ENCODE data around the gene CPPED1.

CPPED1 gene

GRCh38 chr16:12803203-12804093, at the start of gene CPPED1:
CPPED1 (minus strand) TSS chr16:12803887; CDS start chr16:12803776, 111 bp downstream.
- Histone ChIP-seq H3K9me3 (ENCODE audit: control insufficient read depth, insufficient read depth, low read length) (no peaks in the 10 kb centered on the region), H3K4me1 (ENCODE audit: control insufficient read depth, insufficient read depth, low read length) (no peaks in the 10 kb centered on the region), H3K27me3 (ENCODE audit: control insufficient read depth, insufficient read depth, low read length) (no peaks in the 10 kb centered on the region), H3K36me3 (ENCODE audit: control insufficient read depth, insufficient read depth, low read length) (no peaks in the 10 kb centered on the region), H3K4me3 (ENCODE audit: low read length) (peak within 1 kb of the TSS; percentile 91; the same call in 1 of the 2 replicates), H3K27ac (ENCODE audit: low read length) (no peak within 1 kb of the TSS)
- WGBS (ENCODE audit: insufficient coverage, insufficient read length), result no CpG with 5 or more reads among the region's 56 CpGs
- peak; percentile 63 for DNase-seq (ENCODE audit: low read depth, low spot score)

DNA sequence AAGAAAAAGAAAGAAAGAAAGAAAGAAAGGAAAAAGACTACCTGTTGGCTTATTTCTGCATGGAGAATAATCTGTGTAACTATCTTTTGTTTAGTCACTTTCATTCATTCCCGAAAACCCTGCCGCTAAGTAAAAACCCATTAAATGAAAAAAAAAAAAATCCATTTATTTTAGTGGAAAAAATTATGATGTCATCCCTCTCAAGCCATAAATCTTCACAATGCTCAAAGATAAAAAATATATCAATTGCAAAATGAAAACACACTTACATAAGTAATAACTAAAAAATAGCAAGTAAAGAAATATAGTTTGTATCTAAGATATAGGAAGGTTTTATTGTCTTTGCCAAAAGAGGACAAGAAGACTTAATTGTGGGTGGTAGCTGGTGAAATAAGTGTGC, 46.5 kb upstream of the CPPED1 start:
- DNase-seq (ENCODE audit: low read depth, low spot score), result no peak
- Histone ChIP-seq H3K27ac (ENCODE audit: low read length) (no peak overlapping the region), H3K4me3 (ENCODE audit: low read length) (no peak overlapping the region), H3K36me3 (ENCODE audit: control insufficient read depth, insufficient read depth, low read length) (no peaks in the 10 kb centered on the region), H3K27me3 (ENCODE audit: control insufficient read depth, insufficient read depth, low read length) (no peaks in the 10 kb centered on the region), H3K9me3 (ENCODE audit: control insufficient read depth, insufficient read depth, low read length) (no peaks in the 10 kb centered on the region), H3K4me1 (ENCODE audit: control insufficient read depth, insufficient read depth, low read length) (no peaks in the 10 kb centered on the region)
- no CpG with 5 or more reads among the region's 2 CpGs for WGBS (ENCODE audit: insufficient coverage, insufficient read length)

DNA sequence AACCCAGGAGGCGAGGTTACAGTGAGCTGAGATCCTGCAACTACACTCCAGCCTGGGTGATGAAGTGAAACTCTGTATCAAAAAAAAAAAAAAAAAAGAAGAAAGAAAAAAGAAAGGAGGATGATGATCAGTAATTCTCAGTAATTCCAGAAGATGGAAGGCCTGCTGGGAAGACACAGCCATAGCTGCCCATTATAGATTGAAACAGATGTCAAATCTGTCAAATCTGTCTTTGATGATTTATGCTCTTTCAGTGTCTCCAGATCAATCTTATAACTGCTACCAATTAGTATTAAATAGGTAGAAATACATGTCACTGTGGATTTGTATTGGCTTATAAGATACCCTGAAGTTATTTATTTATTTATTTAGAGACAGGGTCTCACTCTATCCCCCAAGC, 42.9 kb upstream of the CPPED1 start:
- Histone ChIP-seq H3K27me3 (ENCODE audit: control insufficient read depth, insufficient read depth, low read length) (no peaks in the 10 kb centered on the region), H3K27ac (ENCODE audit: low read length) (no peak overlapping the region), H3K36me3 (ENCODE audit: control insufficient read depth, insufficient read depth, low read length) (no peaks in the 10 kb centered on the region), H3K9me3 (ENCODE audit: control insufficient read depth, insufficient read depth, low read length) (no peaks in the 10 kb centered on the region), H3K4me1 (ENCODE audit: control insufficient read depth, insufficient read depth, low read length) (no peaks in the 10 kb centered on the region), H3K4me3 (ENCODE audit: low read length) (no peak overlapping the region)
- no peak for DNase-seq (ENCODE audit: low read depth, low spot score)
- WGBS (ENCODE audit: insufficient coverage, insufficient read length), result no CpG with 5 or more reads among the region's 1 CpG

DNA sequence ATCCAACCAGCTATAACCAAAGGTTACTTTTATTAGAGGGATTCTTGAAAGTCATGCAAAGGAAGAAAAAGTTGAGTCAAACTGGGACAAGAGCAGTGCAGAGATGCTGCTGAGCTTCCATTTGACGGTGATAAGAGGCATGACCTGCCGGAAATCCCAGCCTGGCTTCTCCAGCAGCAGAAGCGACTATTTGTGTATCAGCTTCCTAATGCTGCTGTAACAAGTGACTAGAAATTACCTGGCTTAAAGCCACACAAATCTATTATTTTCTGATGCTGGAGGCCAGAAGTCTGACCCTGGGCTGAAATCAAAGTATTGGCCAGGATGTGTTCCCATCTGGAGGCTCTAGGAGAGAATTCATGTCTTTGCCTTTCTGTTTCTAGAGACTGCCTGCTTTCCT, 41.6 kb upstream of the CPPED1 start:
- Histone ChIP-seq H3K9me3 (ENCODE audit: control insufficient read depth, insufficient read depth, low read length) (no peaks in the 10 kb centered on the region), H3K4me3 (ENCODE audit: low read length) (no peak overlapping the region), H3K27ac (ENCODE audit: low read length) (no peak overlapping the region), H3K27me3 (ENCODE audit: control insufficient read depth, insufficient read depth, low read length) (no peaks in the 10 kb centered on the region), H3K36me3 (ENCODE audit: control insufficient read depth, insufficient read depth, low read length) (no peaks in the 10 kb centered on the region), H3K4me1 (ENCODE audit: control insufficient read depth, insufficient read depth, low read length) (no peaks in the 10 kb centered on the region)
- WGBS (ENCODE audit: insufficient coverage, insufficient read length), result no CpG with 5 or more reads among the region's 3 CpGs
- DNase-seq (ENCODE audit: low read depth, low spot score), result no peak

DNA sequence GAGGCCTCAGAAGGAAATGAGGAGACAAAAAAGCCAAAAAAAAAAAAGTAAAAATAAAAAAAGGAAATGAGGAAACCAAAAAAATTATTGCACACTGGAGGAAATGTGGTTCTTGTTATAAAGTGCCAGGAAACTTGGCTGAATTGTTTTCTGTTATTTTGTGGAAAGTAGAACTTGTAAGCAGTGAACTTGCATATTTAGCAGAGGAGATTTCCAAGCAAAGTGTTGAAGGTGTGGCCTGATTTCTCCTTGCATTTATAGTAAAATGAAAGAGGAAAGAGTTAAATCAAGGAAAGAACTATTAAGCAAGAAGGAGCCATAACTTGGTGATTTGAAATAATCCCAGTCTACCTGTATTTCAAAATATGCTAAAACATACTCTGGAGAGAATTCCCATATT, 34.1 kb upstream of the CPPED1 start:
- DNase-seq (ENCODE audit: low read depth, low spot score), result no peak
- Histone ChIP-seq H3K9me3 (ENCODE audit: control insufficient read depth, insufficient read depth, low read length) (no peaks in the 10 kb centered on the region), H3K36me3 (ENCODE audit: control insufficient read depth, insufficient read depth, low read length) (no peaks in the 10 kb centered on the region), H3K4me1 (ENCODE audit: control insufficient read depth, insufficient read depth, low read length) (no peaks in the 10 kb centered on the region), H3K27ac (ENCODE audit: low read length) (no peak overlapping the region), H3K4me3 (ENCODE audit: low read length) (no peak overlapping the region), H3K27me3 (ENCODE audit: control insufficient read depth, insufficient read depth, low read length) (no peaks in the 10 kb centered on the region)

DNA sequence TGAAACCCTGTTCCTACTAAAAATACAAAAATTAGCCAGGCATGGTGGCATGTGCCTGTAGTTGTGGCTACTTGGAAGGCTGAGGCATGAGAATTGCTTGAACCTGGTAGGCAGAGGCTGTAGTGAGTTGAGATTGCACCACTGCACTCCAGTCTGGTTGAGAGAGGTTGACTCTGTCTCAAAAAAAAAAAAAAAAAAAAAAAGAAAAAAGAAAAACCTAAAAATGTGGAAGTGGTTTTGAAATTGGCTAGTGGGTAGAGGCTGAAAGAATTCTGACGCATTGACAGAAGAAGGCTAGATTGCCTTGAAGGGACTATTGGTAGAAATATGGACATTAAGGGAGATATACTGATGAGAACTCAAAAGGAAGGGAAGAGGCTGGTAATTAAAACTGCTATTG, 33.6 kb upstream of the CPPED1 start:
- no peak for DNase-seq (ENCODE audit: low read depth, low spot score)
- Histone ChIP-seq H3K36me3 (ENCODE audit: control insufficient read depth, insufficient read depth, low read length) (no peaks in the 10 kb centered on the region), H3K27me3 (ENCODE audit: control insufficient read depth, insufficient read depth, low read length) (no peaks in the 10 kb centered on the region), H3K4me1 (ENCODE audit: control insufficient read depth, insufficient read depth, low read length) (no peaks in the 10 kb centered on the region), H3K4me3 (ENCODE audit: low read length) (no peak overlapping the region), H3K9me3 (ENCODE audit: control insufficient read depth, insufficient read depth, low read length) (no peaks in the 10 kb centered on the region), H3K27ac (ENCODE audit: low read length) (no peak overlapping the region)
- no CpG with 5 or more reads among the region's 1 CpG for WGBS (ENCODE audit: insufficient coverage, insufficient read length)

- H3K27me3 ChIP-seq (ENCODE audit: control insufficient read depth, insufficient read depth, low read length), result no peaks in the 10 kb centered on the region
- no peaks in the 10 kb centered on the region for H3K9me3 ChIP-seq (ENCODE audit: control insufficient read depth, insufficient read depth, low read length)
- WGBS (ENCODE audit: insufficient coverage, insufficient read length), result no CpG with 5 or more reads among the region's 10 CpGs
- no peak overlapping the region for H3K4me3 ChIP-seq (ENCODE audit: low read length)
- H3K4me1 ChIP-seq (ENCODE audit: control insufficient read depth, insufficient read depth, low read length), result no peaks in the 10 kb centered on the region
- H3K36me3 ChIP-seq (ENCODE audit: control insufficient read depth, insufficient read depth, low read length), result no peaks in the 10 kb centered on the region
- H3K27ac ChIP-seq (ENCODE audit: low read length), result no peak overlapping the region
- DNase-seq (ENCODE audit: low read depth, low spot score), result no peak
Observed at GRCh38 chr16:12833926-12834325, 30.2 kb upstream of the CPPED1 start.

- Histone ChIP-seq H3K27me3 (ENCODE audit: control insufficient read depth, insufficient read depth, low read length) (no peaks in the 10 kb centered on the region), H3K27ac (ENCODE audit: low read length) (no peak overlapping the region), H3K4me1 (ENCODE audit: control insufficient read depth, insufficient read depth, low read length) (no peaks in the 10 kb centered on the region), H3K9me3 (ENCODE audit: control insufficient read depth, insufficient read depth, low read length) (no peaks in the 10 kb centered on the region), H3K4me3 (ENCODE audit: low read length) (no peak overlapping the region), H3K36me3 (ENCODE audit: control insufficient read depth, insufficient read depth, low read length) (no peaks in the 10 kb centered on the region)
- WGBS (ENCODE audit: insufficient coverage, insufficient read length), result no CpG with 5 or more reads among the region's 11 CpGs
- no peak for DNase-seq (ENCODE audit: low read depth, low spot score)
Observed at GRCh38 chr16:12829096-12829888, 25.6 kb upstream of the CPPED1 start.

DNA sequence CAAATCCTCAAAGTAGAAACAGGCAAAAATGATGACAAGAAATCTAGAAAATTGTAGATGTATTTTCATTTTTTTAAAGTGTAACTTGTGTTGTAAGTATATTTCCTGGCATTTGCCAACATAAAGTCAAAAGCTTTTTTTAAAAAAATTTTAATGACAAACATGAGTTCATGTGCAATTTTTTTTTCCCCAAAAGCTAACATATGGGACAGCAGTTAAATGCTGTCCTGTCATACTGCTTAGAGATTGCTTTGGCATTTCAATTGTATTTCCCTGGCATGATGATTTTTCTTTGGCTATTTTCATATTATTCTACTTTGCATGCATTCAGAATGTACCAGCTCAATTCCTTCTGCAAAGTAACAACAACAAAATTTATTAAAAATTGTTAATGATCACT, 24.5 kb upstream of the CPPED1 start:
- Histone ChIP-seq H3K4me3 (ENCODE audit: low read length) (no peak overlapping the region), H3K4me1 (ENCODE audit: control insufficient read depth, insufficient read depth, low read length) (no peaks in the 10 kb centered on the region), H3K9me3 (ENCODE audit: control insufficient read depth, insufficient read depth, low read length) (no peaks in the 10 kb centered on the region), H3K36me3 (ENCODE audit: control insufficient read depth, insufficient read depth, low read length) (no peaks in the 10 kb centered on the region), H3K27me3 (ENCODE audit: control insufficient read depth, insufficient read depth, low read length) (no peaks in the 10 kb centered on the region), H3K27ac (ENCODE audit: low read length) (no peak overlapping the region)
- DNase-seq (ENCODE audit: low read depth, low spot score), result no peak

DNA sequence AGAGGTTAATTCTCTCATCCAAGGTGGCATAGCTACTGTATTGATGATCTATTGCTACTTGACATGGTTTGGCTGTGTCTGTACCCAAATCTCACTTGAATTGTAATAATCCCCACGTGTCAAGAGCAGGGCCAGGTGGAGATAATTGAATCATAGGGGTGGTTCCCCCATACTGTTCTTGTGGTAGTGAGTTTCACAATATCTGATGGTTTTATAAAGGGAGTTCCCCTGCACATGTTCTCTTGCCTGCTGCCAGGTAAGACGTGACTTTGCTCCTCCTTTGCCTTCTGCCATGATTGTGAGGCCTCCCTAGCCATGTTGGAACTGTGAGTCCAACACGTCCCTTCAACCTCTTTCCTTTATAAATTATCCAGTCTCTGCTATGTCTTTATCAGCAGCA, 22.9 kb upstream of the CPPED1 start:
- Histone ChIP-seq H3K27ac (ENCODE audit: low read length) (no peak overlapping the region), H3K36me3 (ENCODE audit: control insufficient read depth, insufficient read depth, low read length) (no peaks in the 10 kb centered on the region), H3K4me3 (ENCODE audit: low read length) (no peak overlapping the region), H3K27me3 (ENCODE audit: control insufficient read depth, insufficient read depth, low read length) (no peaks in the 10 kb centered on the region), H3K4me1 (ENCODE audit: control insufficient read depth, insufficient read depth, low read length) (no peaks in the 10 kb centered on the region), H3K9me3 (ENCODE audit: control insufficient read depth, insufficient read depth, low read length) (no peaks in the 10 kb centered on the region)
- no CpG with 5 or more reads among the region's 3 CpGs for WGBS (ENCODE audit: insufficient coverage, insufficient read length)
- DNase-seq (ENCODE audit: low read depth, low spot score), result no peak

Measured in iPS DF 6.9 (cell line).